HepG2 (cell line): ENCODE data around the gene CMIP. TPM values are rescaled to one million over a fixed set of nuclear protein-coding genes. Genes with fewer than 3 reads are reported as not detected.
A peak's percentile ranks its signal among the peaks of the same experiment; 100 is the strongest.

Experiments used
- ATF2 ChIP-seq: sonication (generic); formaldehyde crosslinking; IDR thresholded peaks from 2 replicates; pipeline ENCODE4 v1.4.0; 2020; ENCODE audit warnings: missing genetic modification reagents
- FOSL2 ChIP-seq: sonication (generic); formaldehyde crosslinking; IDR thresholded peaks from 2 replicates; pipeline ENCODE4 v1.4.0; 2020; ENCODE audit warnings: missing genetic modification reagents
- JDP2 ChIP-seq: sonication (generic); formaldehyde crosslinking; IDR thresholded peaks from 2 replicates; pipeline ENCODE4 v1.8.1; 2022; ENCODE audit warnings: missing genetic modification reagents, borderline replicate concordance
- KDM3A ChIP-seq: IDR thresholded peaks from 2 replicates; pipeline ENCODE4 v1.6.1; 2018; ENCODE audit warnings: low read depth, missing compliant biosample characterization
- KDM4B ChIP-seq: sonication (generic); formaldehyde crosslinking; IDR thresholded peaks from 2 replicates; pipeline ENCODE4 v1.4.0; 2020; ENCODE audit warnings: missing genetic modification reagents
- MAF1 ChIP-seq: sonication (generic); formaldehyde crosslinking; IDR thresholded peaks from 2 replicates; pipeline ENCODE4 v1.5.0; 2020; ENCODE audit warnings: missing genetic modification reagents, borderline replicate concordance
- MEF2D ChIP-seq: sonication (generic); formaldehyde crosslinking; IDR thresholded peaks from 2 replicates; pipeline ENCODE4 v1.5.1; 2020; ENCODE audit warnings: mild to moderate bottlenecking, missing genetic modification reagents
- MTF2 ChIP-seq: sonication (generic); formaldehyde crosslinking; IDR thresholded peaks from 2 replicates; pipeline ENCODE4 v1.5.0; 2020; ENCODE audit warnings: missing genetic modification reagents, borderline replicate concordance
- NAIF1 ChIP-seq: sonication (generic); formaldehyde crosslinking; IDR thresholded peaks from 2 replicates; pipeline ENCODE4 v1.5.0; 2020; ENCODE audit warnings: mild to moderate bottlenecking, missing genetic modification reagents, borderline replicate concordance
- NCOA5 ChIP-seq: sonication (generic); formaldehyde crosslinking; IDR thresholded peaks from 2 replicates; pipeline ENCODE4 v1.4.0; 2020; ENCODE audit warnings: missing genetic modification reagents
- PCBP1 ChIP-seq: fragments of 200-400 bp; formaldehyde crosslinking; IDR thresholded peaks from 2 replicates; pipeline ENCODE4 v1.6.1; 2017; ENCODE audit warnings: mild to moderate bottlenecking, low read depth, low read length, borderline replicate concordance
- POLR2AphosphoS5 ChIP-seq: IDR thresholded peaks from 2 replicates; pipeline ENCODE4 v1.6.1; 2012; ENCODE audit warnings: low read depth, low read length
- RBM39 ChIP-seq: fragments of 200-400 bp; formaldehyde crosslinking; IDR thresholded peaks from one replicate; pipeline ENCODE4 v1.6.1; 2018; ENCODE audit warnings: antibody characterized with exemption, mild to moderate bottlenecking, low read depth, low read length; ENCODE audit not compliant: poor library complexity, severe bottlenecking
- SMYD3 ChIP-seq: sonication (generic); formaldehyde crosslinking; IDR thresholded peaks from 2 replicates; pipeline ENCODE4 v1.8.1; 2023; ENCODE audit warnings: mild to moderate bottlenecking, missing genetic modification reagents
- SNAI1 ChIP-seq: sonication (generic); formaldehyde crosslinking; IDR thresholded peaks from 2 replicates; pipeline ENCODE4 v1.5.0; 2020; ENCODE audit warnings: mild to moderate bottlenecking, missing genetic modification reagents, borderline replicate concordance
- THYN1 ChIP-seq: sonication (generic); formaldehyde crosslinking; IDR thresholded peaks from 2 replicates; pipeline ENCODE4 v1.8.1; 2023; ENCODE audit warnings: low read depth, mild to moderate bottlenecking, moderate library complexity, missing genetic modification reagents, borderline replicate concordance
- USF2 ChIP-seq, 2 experiments: sonication (generic) in 1 of 2; formaldehyde crosslinking in 1 of 2; IDR thresholded peaks; 2 replicates each; pipeline versions ENCODE4 v1.5.1 to v1.6.1; 2011 to 2020; ENCODE audit warnings: borderline replicate concordance in 1 of 2, low read depth in 1 of 2, low read length in 1 of 2, mild to moderate bottlenecking in 1 of 2, missing genetic modification reagents in 1 of 2, moderate library complexity in 1 of 2
- ZFP82 ChIP-seq: sonication (generic); formaldehyde crosslinking; IDR thresholded peaks from 2 replicates; pipeline ENCODE4 v1.5.1; 2020; ENCODE audit warnings: mild to moderate bottlenecking, missing genetic modification reagents, borderline replicate concordance
- ZNF160 ChIP-seq: sonication (generic); formaldehyde crosslinking; IDR thresholded peaks from 2 replicates; pipeline ENCODE4 v1.8.0; 2022; ENCODE audit warnings: mild to moderate bottlenecking, inconsistent platforms, missing genetic modification reagents
- ZNF234 ChIP-seq: sonication (generic); formaldehyde crosslinking; conservative IDR thresholded peaks from 2 replicates; pipeline ENCODE4 v1.5.1; 2020; ENCODE audit warnings: mild to moderate bottlenecking, missing genetic modification reagents
- ZNF557 ChIP-seq: sonication (generic); formaldehyde crosslinking; IDR thresholded peaks from 2 replicates; pipeline ENCODE4 v1.4.0; 2020; ENCODE audit warnings: missing genetic modification reagents
- ZNF749 ChIP-seq: sonication (generic); formaldehyde crosslinking; IDR thresholded peaks from 2 replicates; pipeline ENCODE4 v1.8.0; 2022; ENCODE audit warnings: mild to moderate bottlenecking, missing genetic modification reagents, moderate library complexity, borderline replicate concordance
- ZNF879 ChIP-seq: sonication (generic); formaldehyde crosslinking; IDR thresholded peaks from 2 replicates; pipeline ENCODE4 v1.8.1; 2023; ENCODE audit warnings: missing genetic modification reagents
- polyA plus RNA-seq, 8 experiments: library from polyadenylated mRNA; depleted of rRNA in 3 of 8; stranded (reverse) in 7 of 8; unstranded in 1 of 8; fragments of >200 nt; fragmentation: Illumina TruSeq in 4 of 8; extraction: Trizol in 4 of 8; gene quantifications; 2 replicates each; pipeline versions ENCODE4 v1.2.1 to v1.2.3, GENCODE V29; 2011 to 2016; ENCODE audit warnings: low read depth in 4 of 8, missing spikeins in 1 of 8, mixed read lengths in 1 of 8; ENCODE audit not compliant: insufficient read depth in 1 of 8
- total RNA-seq, 5 experiments: library from RNA; depleted of rRNA; stranded (reverse); fragments of >200 nt; fragmentation: Illumina TruSeq; extraction: Trizol; gene quantifications; 2 replicates each; pipeline ENCODE4 v1.2.3, GENCODE V29; 2016; ENCODE audit warnings: low read depth in 1 of 5
- TF ChIP-seq, protein P1 (sequence below): IDR thresholded peaks from 2 replicates; pipeline ENCODE4 v1.6.1; 2016; ENCODE audit warnings: mild to moderate bottlenecking
- TF ChIP-seq, protein P2 (sequence below): sonication (generic); formaldehyde crosslinking; IDR thresholded peaks from 2 replicates; pipeline ENCODE4 v1.5.0; 2020; ENCODE audit warnings: mild to moderate bottlenecking, missing genetic modification reagents, moderate library complexity

The CMIP gene
- total and polyA plus RNA-seq, 2 of the 13 experiments (the other 11 are each of a cell fraction or from before 2014, with no cell fraction given), result 10.9 to 18.1 TPM

GRCh38 chr16:81429045-81429521 is 15.5 kb upstream of the CMIP start (continued):
- TF ChIP-seq POLR2AphosphoS5 (no peak), ZNF234 (CRISPR knock-in tag) (no peak), NCOA5 (CRISPR knock-in tag) (no peak), KDM4B (no peak), RBM39 (no peak), MEF2D (CRISPR knock-in tag) (peak; percentile 50; the same call in 1 of the 2 replicates), ZNF879 (no peak), THYN1 (no peak), ZFP82 (CRISPR knock-in tag) (no peak), KDM3A (CRISPR knock-in tag) (no peak; the same call in 1 of the 2 replicates), PCBP1 (no peak), ZNF749 (CRISPR knock-in tag) (no peak), NAIF1 (no peak), MTF2 (CRISPR knock-in tag) (no peak), FOSL2 (CRISPR knock-in tag) (peak; percentile 29; the same call in 1 of the 2 replicates), ATF2 (CRISPR knock-in tag) (no peak), SMYD3 (CRISPR knock-in tag) (no peak), SNAI1 (CRISPR knock-in tag) (no peak), ZNF160 (CRISPR knock-in tag) (no peak), USF2 (IDR thresholded peaks at IDR 0.05; ENCODE audit: low read depth, low read length) (no peak), USF2 (CRISPR knock-in tag; IDR thresholded peaks at IDR 0.05; ENCODE audit: borderline replicate concordance) (no peak), ZNF557 (CRISPR knock-in tag) (no peak), JDP2 (no peak), MAF1 (no peak)
- TF ChIP-seq, protein P1, sequence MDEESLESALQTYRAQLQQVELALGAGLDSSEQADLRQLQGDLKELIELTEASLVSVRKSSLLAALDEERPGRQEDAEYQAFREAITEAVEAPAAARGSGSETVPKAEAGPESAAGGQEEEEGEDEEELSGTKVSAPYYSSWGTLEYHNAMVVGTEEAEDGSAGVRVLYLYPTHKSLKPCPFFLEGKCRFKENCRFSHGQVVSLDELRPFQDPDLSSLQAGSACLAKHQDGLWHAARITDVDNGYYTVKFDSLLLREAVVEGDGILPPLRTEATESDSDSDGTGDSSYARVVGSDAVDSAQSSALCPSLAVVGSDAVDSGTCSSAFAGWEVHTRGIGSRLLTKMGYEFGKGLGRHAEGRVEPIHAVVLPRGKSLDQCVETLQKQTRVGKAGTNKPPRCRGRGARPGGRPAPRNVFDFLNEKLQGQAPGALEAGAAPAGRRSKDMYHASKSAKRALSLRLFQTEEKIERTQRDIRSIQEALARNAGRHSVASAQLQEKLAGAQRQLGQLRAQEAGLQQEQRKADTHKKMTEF (CRISPR knock-in tag), result no peak; the same call in 1 of the 2 replicates
- TF ChIP-seq, protein P2, sequence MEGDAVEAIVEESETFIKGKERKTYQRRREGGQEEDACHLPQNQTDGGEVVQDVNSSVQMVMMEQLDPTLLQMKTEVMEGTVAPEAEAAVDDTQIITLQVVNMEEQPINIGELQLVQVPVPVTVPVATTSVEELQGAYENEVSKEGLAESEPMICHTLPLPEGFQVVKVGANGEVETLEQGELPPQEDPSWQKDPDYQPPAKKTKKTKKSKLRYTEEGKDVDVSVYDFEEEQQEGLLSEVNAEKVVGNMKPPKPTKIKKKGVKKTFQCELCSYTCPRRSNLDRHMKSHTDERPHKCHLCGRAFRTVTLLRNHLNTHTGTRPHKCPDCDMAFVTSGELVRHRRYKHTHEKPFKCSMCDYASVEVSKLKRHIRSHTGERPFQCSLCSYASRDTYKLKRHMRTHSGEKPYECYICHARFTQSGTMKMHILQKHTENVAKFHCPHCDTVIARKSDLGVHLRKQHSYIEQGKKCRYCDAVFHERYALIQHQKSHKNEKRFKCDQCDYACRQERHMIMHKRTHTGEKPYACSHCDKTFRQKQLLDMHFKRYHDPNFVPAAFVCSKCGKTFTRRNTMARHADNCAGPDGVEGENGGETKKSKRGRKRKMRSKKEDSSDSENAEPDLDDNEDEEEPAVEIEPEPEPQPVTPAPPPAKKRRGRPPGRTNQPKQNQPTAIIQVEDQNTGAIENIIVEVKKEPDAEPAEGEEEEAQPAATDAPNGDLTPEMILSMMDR (CRISPR knock-in tag), result peak; percentile 72
